Activated CD8-positive, alpha-beta memory T cell treated with anti-CD3 and anti-CD28 coated beads, Interleukin-2, amount 50 U/mL, for 24 hours (primary cell): Measurements from ENCODE around the gene RPP30.
"Not testable (repeated sequence)": the region's sequence is repeated elsewhere in the genome, so short reads cannot be mapped to it uniquely, and the experiment has no call there.

ENCODE experiments used
- DNase-seq: peaks from one replicate; pipeline ENCODE4 v3.0.0-alpha.2; 2020; ENCODE audit errors: extremely low read depth

The RPP30 gene

GRCh38 chr10:90871279-90871765, 452 bp upstream of the RPP30 start:
- peak; percentile 6 for DNase-seq

GRCh38 chr10:90872648-90873020, 860 bp downstream of the RPP30 start:
- peak; percentile 4 for DNase-seq

GRCh38 chr10:90879062-90879461, 7.3 kb downstream of the RPP30 start:
- DNase-seq: no peak

GRCh38 chr10:90880059-90880719, 8.4 kb downstream of the RPP30 start:
- DNase-seq: not testable (repeated sequence)

- no peak for DNase-seq
These were observed 12.7 kb downstream of the RPP30 start for GRCh38 chr10:90884431-90884830.

GRCh38 chr10:90885176-90885575, 13.4 kb downstream of the RPP30 start:
- no peak for DNase-seq

GRCh38 chr10:90887555-90887954, 15.8 kb downstream of the RPP30 start:
- no peak for DNase-seq

- no peak for DNase-seq
These were observed 16.6 kb downstream of the RPP30 start for GRCh38 chr10:90888387-90888786.

- no peak for DNase-seq
These were observed 17.9 kb downstream of the RPP30 start for GRCh38 chr10:90889636-90890035.

GRCh38 chr10:90890347-90890746, 18.6 kb downstream of the RPP30 start:
- no peak for DNase-seq

GRCh38 chr10:90893190-90893589, 21.4 kb downstream of the RPP30 start:
- no peak for DNase-seq

GRCh38 chr10:90896916-90897315, 25.1 kb downstream of the RPP30 start:
- not testable (repeated sequence) for DNase-seq

GRCh38 chr10:90905925-90906324, 34.2 kb downstream of the RPP30 start:
- DNase-seq: no peak

GRCh38 chr10:90906596-90906995, 34.8 kb downstream of the RPP30 start:
- no peak for DNase-seq

GRCh38 chr10:90911133-90912051, 39.6 kb downstream of the RPP30 start:
- peak; percentile 7 for DNase-seq

GRCh38 chr10:90912174-90912573, 40.4 kb downstream of the RPP30 start:
- no peak for DNase-seq

GRCh38 chr10:90912854-90913479, 41.2 kb downstream of the RPP30 start:
- no peak for DNase-seq

GRCh38 chr10:90913774-90914420, 42.1 kb downstream of the RPP30 start:
- no peak for DNase-seq

- DNase-seq: no peak
These were observed 43.4 kb downstream of the RPP30 start for GRCh38 chr10:90914992-90915765.

- DNase-seq: no peak
These were observed 43.9 kb downstream of the RPP30 start for GRCh38 chr10:90915766-90916075.
